Measurements from ENCODE around the gene FAF1.

DNA sequence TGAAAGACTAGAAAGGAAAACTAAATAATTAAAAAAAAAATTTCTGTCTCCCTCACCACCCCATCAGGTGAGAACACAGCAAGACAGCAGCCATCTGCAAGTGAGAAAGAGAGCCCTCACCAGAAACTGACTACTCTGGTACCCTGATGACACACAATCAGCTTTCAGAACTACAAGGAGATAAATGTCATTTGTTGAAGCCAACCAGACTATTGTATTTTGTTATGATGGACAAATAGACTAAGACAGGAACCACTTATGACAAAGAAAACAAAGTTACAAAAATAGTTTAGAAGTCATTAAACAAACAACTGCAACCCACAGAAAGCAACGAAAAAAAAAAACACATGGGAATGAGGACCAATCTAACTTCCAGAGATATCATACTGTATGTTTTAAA lies 98.3 kb downstream of the FAF1 start:
- TF ChIP-seq CTCF (IDR thresholded peaks at IDR 0.05; ENCODE audit: low read depth, low read length, missing input control) (no peak), YY1 (IDR thresholded peaks at IDR 0.05) (no peak)

All from liver (tissue), 2 donors.